ENCODE measurements around the gene ESYT1.

ESYT1 gene

DNA sequence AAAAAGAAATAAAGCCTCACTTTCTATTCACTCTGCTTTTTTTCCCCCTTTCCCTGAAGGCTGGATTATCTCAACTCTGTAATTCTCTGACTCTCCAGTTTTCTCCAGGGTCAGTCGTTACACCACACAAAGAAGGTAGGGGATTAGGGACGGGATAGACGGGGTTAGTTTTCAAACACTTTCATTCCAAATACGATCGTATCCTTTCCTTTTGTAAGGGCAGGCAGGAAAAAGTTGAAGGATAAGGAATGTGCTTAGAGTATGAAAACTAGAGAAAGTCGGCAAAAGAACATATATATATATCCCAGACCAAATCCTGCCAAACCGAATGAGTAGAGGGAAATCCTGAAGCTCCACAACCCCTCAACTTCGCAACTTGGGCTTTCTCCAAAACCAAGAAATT is 581 bp upstream of the ESYT1 start:
- TF ChIP-seq FOXP2 (optimal IDR thresholded peaks at IDR 0.05; ENCODE audit: borderline replicate concordance, extremely low read depth, extremely low read length, insufficient read depth), result no peak
- TF ChIP-seq TAF1 (IDR thresholded peaks at IDR 0.05; ENCODE audit: borderline replicate concordance, insufficient read depth, low read length), result no peak
- no peak for TF ChIP-seq POLR2AphosphoS5 (IDR thresholded peaks at IDR 0.05; ENCODE audit: low read depth, low read length)
- TF ChIP-seq, protein P1, sequence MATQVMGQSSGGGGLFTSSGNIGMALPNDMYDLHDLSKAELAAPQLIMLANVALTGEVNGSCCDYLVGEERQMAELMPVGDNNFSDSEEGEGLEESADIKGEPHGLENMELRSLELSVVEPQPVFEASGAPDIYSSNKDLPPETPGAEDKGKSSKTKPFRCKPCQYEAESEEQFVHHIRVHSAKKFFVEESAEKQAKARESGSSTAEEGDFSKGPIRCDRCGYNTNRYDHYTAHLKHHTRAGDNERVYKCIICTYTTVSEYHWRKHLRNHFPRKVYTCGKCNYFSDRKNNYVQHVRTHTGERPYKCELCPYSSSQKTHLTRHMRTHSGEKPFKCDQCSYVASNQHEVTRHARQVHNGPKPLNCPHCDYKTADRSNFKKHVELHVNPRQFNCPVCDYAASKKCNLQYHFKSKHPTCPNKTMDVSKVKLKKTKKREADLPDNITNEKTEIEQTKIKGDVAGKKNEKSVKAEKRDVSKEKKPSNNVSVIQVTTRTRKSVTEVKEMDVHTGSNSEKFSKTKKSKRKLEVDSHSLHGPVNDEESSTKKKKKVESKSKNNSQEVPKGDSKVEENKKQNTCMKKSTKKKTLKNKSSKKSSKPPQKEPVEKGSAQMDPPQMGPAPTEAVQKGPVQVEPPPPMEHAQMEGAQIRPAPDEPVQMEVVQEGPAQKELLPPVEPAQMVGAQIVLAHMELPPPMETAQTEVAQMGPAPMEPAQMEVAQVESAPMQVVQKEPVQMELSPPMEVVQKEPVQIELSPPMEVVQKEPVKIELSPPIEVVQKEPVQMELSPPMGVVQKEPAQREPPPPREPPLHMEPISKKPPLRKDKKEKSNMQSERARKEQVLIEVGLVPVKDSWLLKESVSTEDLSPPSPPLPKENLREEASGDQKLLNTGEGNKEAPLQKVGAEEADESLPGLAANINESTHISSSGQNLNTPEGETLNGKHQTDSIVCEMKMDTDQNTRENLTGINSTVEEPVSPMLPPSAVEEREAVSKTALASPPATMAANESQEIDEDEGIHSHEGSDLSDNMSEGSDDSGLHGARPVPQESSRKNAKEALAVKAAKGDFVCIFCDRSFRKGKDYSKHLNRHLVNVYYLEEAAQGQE (IDR thresholded peaks at IDR 0.05; ENCODE audit: insufficient read depth in 1 of 2, low read depth in 2 of 2, low read length in 2 of 2), result no peak
- no peak for TF ChIP-seq SIN3A (IDR thresholded peaks at IDR 0.05; ENCODE audit: borderline replicate concordance, insufficient read depth, low read length)

DNA sequence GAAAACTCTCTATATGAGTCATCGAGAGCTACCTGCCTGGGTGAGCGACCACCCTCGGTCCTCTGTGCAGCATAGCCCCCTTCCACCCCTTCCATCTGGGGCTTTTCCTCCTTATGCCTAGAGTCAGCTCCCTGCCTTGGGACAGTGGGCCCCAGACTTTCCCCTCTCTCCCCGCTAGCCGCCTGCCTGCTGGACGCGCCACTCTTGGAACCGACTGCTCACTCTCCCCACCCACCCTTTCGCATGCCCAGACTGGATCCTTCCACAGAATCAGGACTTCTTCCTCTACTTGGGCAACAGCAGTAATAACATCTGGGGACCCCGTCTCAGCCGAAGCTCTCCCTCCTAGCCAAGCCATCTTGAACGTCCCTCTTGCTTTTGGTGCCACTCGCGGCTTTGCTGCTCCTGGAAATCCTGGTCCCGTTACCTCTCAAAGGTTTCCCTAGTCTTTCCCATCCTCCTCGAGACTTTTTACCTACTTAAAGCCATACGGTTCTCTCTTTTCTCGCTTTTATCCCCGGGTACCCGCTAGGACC is 671 bp downstream of the ESYT1 start:
- no peak; the same call in 1 of the 2 replicates for TF ChIP-seq TAF1 (IDR thresholded peaks at IDR 0.05; ENCODE audit: borderline replicate concordance, insufficient read depth, low read length)
- TF ChIP-seq SIN3A (IDR thresholded peaks at IDR 0.05; ENCODE audit: borderline replicate concordance, insufficient read depth, low read length), result no peak
- TF ChIP-seq, protein P1 (IDR thresholded peaks at IDR 0.05; ENCODE audit: insufficient read depth in 1 of 2, low read depth in 2 of 2, low read length in 2 of 2), result no peak
- TF ChIP-seq FOXP2 (optimal IDR thresholded peaks at IDR 0.05; ENCODE audit: borderline replicate concordance, extremely low read depth, extremely low read length, insufficient read depth), result no peak
- no peak for TF ChIP-seq POLR2AphosphoS5 (IDR thresholded peaks at IDR 0.05; ENCODE audit: low read depth, low read length)

DNA sequence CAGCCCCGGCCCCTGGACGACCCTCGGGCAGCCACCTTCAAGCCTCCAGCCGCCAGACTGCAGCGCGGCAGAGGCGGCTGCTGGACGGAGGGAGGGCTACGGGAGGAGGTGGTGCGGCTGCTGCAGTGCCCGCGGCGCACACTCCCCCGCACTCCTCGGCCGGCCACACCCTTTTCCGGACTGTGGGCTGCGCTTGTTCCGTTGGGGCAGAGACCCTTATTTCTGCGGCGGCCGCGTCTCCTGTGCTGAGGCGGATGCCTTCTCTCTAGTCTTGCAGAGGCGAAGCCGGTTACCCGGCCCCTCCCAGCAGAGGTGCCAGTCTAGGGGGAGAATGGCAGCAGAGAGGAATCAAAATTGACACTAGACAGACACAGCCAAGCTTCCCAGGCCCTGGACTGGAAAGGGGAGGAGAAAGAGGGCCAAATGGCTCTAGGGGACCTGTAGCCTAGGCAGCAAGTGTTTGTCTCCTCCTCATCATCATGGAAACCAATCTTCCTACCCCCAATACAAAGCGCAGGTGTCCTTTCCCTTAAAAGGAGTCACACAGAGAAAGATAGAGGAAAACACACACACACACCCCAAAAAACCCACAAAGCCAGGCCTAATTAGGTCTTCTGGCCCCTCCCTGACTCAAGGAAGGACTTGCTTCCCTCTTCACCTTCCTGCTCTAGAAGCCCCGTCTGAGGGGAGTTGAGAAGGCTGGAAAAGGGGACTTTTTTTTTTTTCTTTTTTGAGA is 1.3 kb downstream of the ESYT1 start:
- TF ChIP-seq, protein P1 (IDR thresholded peaks at IDR 0.05; ENCODE audit: insufficient read depth in 1 of 2, low read depth in 2 of 2, low read length in 2 of 2), result no peak
- TF ChIP-seq FOXP2 (optimal IDR thresholded peaks at IDR 0.05; ENCODE audit: borderline replicate concordance, extremely low read depth, extremely low read length, insufficient read depth) (peak; percentile 91), POLR2AphosphoS5 (IDR thresholded peaks at IDR 0.05; ENCODE audit: low read depth, low read length) (peak; percentile 71), TAF1 (IDR thresholded peaks at IDR 0.05; ENCODE audit: borderline replicate concordance, insufficient read depth, low read length) (peak; percentile 59; the same call in 1 of the 2 replicates), SIN3A (IDR thresholded peaks at IDR 0.05; ENCODE audit: borderline replicate concordance, insufficient read depth, low read length) (peak; percentile 51; the same call in 1 of the 2 replicates)

DNA sequence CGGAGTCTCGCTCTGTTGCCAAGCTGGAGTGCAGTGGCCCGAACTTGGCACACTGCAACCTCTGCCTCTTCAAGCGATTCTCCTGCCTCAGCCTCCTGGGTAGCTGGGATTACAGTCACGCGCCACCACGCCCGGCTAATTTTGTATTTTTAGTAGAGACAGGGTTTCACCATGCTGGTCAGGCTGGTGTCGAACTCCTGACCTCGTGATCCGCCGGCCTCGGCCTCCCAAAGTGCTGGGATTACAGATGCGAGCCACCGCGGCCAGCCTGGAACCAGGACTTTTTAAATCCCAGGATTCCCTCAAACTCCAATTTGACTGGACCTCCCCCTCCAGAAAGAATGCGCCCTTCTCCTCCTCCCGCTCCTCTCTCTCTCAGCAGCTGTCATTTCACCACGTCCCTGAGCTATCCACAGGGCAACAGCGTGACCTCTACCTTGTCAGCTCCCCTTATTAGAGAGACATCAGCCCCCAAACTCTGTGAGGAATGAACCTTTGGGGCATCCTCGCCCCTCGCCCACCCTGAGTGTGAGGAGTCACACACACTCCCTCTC is 2.0 kb downstream of the ESYT1 start:
- TF ChIP-seq TAF1 (IDR thresholded peaks at IDR 0.05; ENCODE audit: borderline replicate concordance, insufficient read depth, low read length), result no peak
- no peak for TF ChIP-seq FOXP2 (optimal IDR thresholded peaks at IDR 0.05; ENCODE audit: borderline replicate concordance, extremely low read depth, extremely low read length, insufficient read depth)
- TF ChIP-seq POLR2AphosphoS5 (IDR thresholded peaks at IDR 0.05; ENCODE audit: low read depth, low read length), result no peak
- no peak for TF ChIP-seq SIN3A (IDR thresholded peaks at IDR 0.05; ENCODE audit: borderline replicate concordance, insufficient read depth, low read length)
- TF ChIP-seq, protein P1 (IDR thresholded peaks at IDR 0.05; ENCODE audit: insufficient read depth in 1 of 2, low read depth in 2 of 2, low read length in 2 of 2), result no peak

Data from PFSK-1 (cell line).